GM23338 (cell line): Measurements from ENCODE around the gene ASAP2. TPM values are rescaled to one million over a fixed set of nuclear protein-coding genes. Genes with fewer than 3 reads are reported as not detected.

Experiments used
- ATAC-seq: fragments of 200-7000 bp; cut with Tn5 transposase; 3 replicates; pipeline ENCODE4 v1.9.1; 2020
- DNase-seq: peaks from one replicate; pipeline ENCODE4 v3.0.0-alpha.2; 2015; ENCODE audit warnings: low spot score
- H2AFZ ChIP-seq: fragments of 200-600 bp; sonication (generic); 2 replicates; pipeline ENCODE4 v1.8.0; 2016; ENCODE audit warnings: antibody characterized with exemption, mild to moderate bottlenecking, moderate library complexity
- H3F3A ChIP-seq: fragments of 200-600 bp; sonication (generic); replicated peaks from 2 replicates; pipeline ENCODE4 v1.8.0; 2017; ENCODE audit warnings: antibody characterized with exemption, mixed run types, low read depth
- H3K27ac ChIP-seq: fragments of 200-600 bp; sonication (generic); 2 replicates; pipeline ENCODE4 v1.6.1; 2016; ENCODE audit warnings: low read depth
- H3K27me3 ChIP-seq: fragments of 200-600 bp; sonication (generic); 2 replicates; pipeline ENCODE4 v1.8.0; 2016; ENCODE audit warnings: mild to moderate bottlenecking, mixed run types, moderate library complexity; ENCODE audit not compliant: insufficient read depth
- H3K36me3 ChIP-seq: fragments of 200-600 bp; sonication (generic); 2 replicates; pipeline ENCODE4 v1.8.0; 2016; ENCODE audit warnings: mild to moderate bottlenecking; ENCODE audit not compliant: insufficient read depth
- H3K4me1 ChIP-seq: fragments of 200-600 bp; sonication (generic); 2 replicates; pipeline ENCODE4 v1.8.0; 2016; ENCODE audit warnings: mild to moderate bottlenecking, moderate library complexity; ENCODE audit not compliant: insufficient read depth
- H3K4me2 ChIP-seq: fragments of 200-600 bp; sonication (generic); 2 replicates; pipeline ENCODE4 v1.7.1; 2017; ENCODE audit warnings: mixed run types
- H3K4me3 ChIP-seq: fragments of 200-600 bp; sonication (generic); 2 replicates; pipeline ENCODE4 v1.6.1; 2016; ENCODE audit warnings: mixed run types
- H3K79me2 ChIP-seq: fragments of 200-600 bp; sonication (generic); replicated peaks from 2 replicates; pipeline ENCODE4 v1.8.0; 2017; ENCODE audit warnings: mild to moderate bottlenecking; ENCODE audit not compliant: insufficient read depth
- H3K9me2 ChIP-seq: fragments of 200-600 bp; sonication (generic); 2 replicates; pipeline ENCODE4 v1.8.0; 2017; ENCODE audit not compliant: insufficient read depth
- H4K20me1 ChIP-seq: fragments of 200-600 bp; sonication (generic); replicated peaks from 2 replicates; pipeline ENCODE4 v1.8.0; 2017; ENCODE audit warnings: mild to moderate bottlenecking; ENCODE audit not compliant: insufficient read depth
- H3K27ac Mint-ChIP-seq: 2 replicates; pipeline ENCODE4 v1.8.0; 2020; ENCODE audit warnings: inconsistent platforms, mild to moderate bottlenecking, moderate library complexity, mixed read lengths
- H3K27me3 Mint-ChIP-seq: 3 replicates; pipeline ENCODE4 v1.8.0; 2022; ENCODE audit warnings: low read depth, mild to moderate bottlenecking, moderate library complexity, mixed read lengths, inconsistent platforms; ENCODE audit not compliant: insufficient read depth, poor library complexity
- H3K36me3 Mint-ChIP-seq: 3 replicates; pipeline ENCODE4 v1.8.0; 2021; ENCODE audit warnings: low read depth, mild to moderate bottlenecking, inconsistent platforms, moderate library complexity, mixed read lengths
- H3K4me1 Mint-ChIP-seq: 3 replicates; pipeline ENCODE4 v1.8.0; 2020; ENCODE audit warnings: mild to moderate bottlenecking, inconsistent platforms, mixed read lengths
- H3K4me3 Mint-ChIP-seq: 3 replicates; pipeline ENCODE4 v1.8.0; 2021; ENCODE audit warnings: moderate library complexity, mild to moderate bottlenecking, inconsistent platforms, mixed read lengths
- H3K9me3 Mint-ChIP-seq: 3 replicates; pipeline ENCODE4 v1.8.0; 2020; ENCODE audit warnings: moderate library complexity, mild to moderate bottlenecking, inconsistent platforms, mixed read lengths
- EZH2 ChIP-seq: fragments of 200-600 bp; sonication (generic); IDR thresholded peaks from one replicate; pipeline ENCODE4 v1.8.0; 2017; ENCODE audit warnings: antibody characterized with exemption, mild to moderate bottlenecking, low read depth; ENCODE audit not compliant: unreplicated experiment
- NANOG ChIP-seq: IDR thresholded peaks from 2 replicates; pipeline ENCODE4 v1.6.1; 2016; ENCODE audit warnings: antibody characterized with exemption, borderline replicate concordance
- POLR2AphosphoS5 ChIP-seq: IDR thresholded peaks from 2 replicates; pipeline ENCODE4 v1.6.1; 2016; ENCODE audit warnings: antibody characterized with exemption, low read depth
- ZNF114 ChIP-seq: fragments of 250-450 bp; sonication (Bioruptor Pico); IDR thresholded peaks from 2 replicates; pipeline ENCODE4 v1.5.0; 2020; ENCODE audit warnings: mild to moderate bottlenecking, moderate library complexity
- polyA plus RNA-seq: library from polyadenylated mRNA; unstranded; fragments of >200 nt; fragmentation: Nextera tagmentation; extraction: Ambion mirVana; gene quantifications from 2 replicates; pipeline ENCODE4 v1.2.1, GENCODE V29; 2016
- total RNA-seq: library from RNA; depleted of rRNA; stranded (reverse); fragments of >200 nt; shearing (Covaris generic); gene quantifications from 2 replicates; pipeline ENCODE4 v1.2.3, GENCODE V29; 2014
- TF ChIP-seq, protein P1 (sequence below): IDR thresholded peaks from 2 replicates; pipeline ENCODE4 v1.6.1; 2016; ENCODE audit warnings: antibody characterized with exemption
- TF ChIP-seq, protein P2 (sequence below): IDR thresholded peaks from one replicate; pipeline ENCODE4 v1.6.1; 2018; ENCODE audit warnings: antibody characterized with exemption; ENCODE audit not compliant: unreplicated experiment

The ASAP2 gene
- total and polyA plus RNA-seq, 2 experiments from 2014 or later = 2.6 to 15.6 TPM

DNA sequence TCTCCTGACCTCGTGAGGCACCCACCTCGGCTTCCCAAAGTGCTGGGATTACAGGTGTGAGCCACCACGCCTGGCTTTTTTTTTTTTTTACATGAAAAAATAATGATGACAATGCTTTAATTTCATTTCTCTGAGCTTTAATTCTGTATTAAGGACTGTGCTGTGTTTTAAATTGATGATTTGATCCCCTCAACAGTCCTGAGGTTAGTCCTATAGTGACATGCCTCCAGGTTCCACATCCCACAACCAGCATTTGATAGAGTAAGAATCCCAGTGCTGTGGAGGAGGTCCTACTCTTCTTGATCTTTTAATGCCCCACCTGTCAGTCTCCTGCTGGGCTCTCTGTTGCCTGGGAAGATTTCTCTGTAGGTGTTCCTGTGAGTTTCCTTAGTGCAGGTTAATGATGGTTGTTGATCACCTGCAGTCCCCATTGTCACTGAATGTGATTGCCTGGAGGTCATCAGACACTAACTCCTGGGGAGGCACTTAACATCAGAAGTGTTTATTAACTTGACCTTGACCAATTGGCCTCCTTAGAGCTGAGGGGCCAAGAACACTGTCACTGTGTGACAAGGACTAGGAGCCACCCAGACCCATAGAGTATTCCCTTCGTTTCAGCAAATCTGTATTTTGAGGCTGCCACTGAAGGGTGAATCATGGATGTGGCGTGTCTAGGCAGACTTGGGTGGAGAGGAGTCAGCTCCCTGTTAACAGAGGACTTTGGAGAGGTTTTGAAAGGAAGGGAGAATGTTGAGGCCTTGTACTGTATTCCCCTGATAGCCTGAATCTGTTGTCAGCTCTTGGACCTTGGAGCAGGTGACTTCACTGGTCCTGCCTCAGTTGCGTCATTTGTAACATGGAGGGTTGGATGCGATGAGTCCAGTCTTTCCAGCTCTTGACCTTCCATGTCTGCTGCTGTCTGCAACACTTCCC, 11.5 kb downstream of the ASAP2 start:
- H3K27me3 Mint-ChIP-seq = peaks cover 6% of the 10 kb centered on the region
- peaks cover 29% of the 10 kb centered on the region for H3K4me1 Mint-ChIP-seq
- peaks cover 8% of the 10 kb centered on the region for H3K27me3 ChIP-seq
- H3K4me1 ChIP-seq = peaks cover 18% of the 10 kb centered on the region
- 0 out of 2 replicates have a peak overlapping the region, but pooled peaks have one; percentile 48 for H3K4me2 ChIP-seq
- peak; percentile 78 for ATAC-seq
- H3K27ac ChIP-seq = no peak overlapping the region
- H3F3A ChIP-seq = no peaks in the 10 kb centered on the region
- H3K4me3 ChIP-seq = no peak overlapping the region
- no peak overlapping the region for H3K4me3 Mint-ChIP-seq
- H3K36me3 ChIP-seq = no peaks in the 10 kb centered on the region
- H3K9me3 Mint-ChIP-seq = no peaks in the 10 kb centered on the region
- peak; percentile 39; the same call in 1 of the 2 replicates for TF ChIP-seq NANOG
- TF ChIP-seq ZNF114 = no peak
- H4K20me1 ChIP-seq = peaks cover 51% of the 10 kb centered on the region
- no peak overlapping the region for H3K27ac Mint-ChIP-seq
- H3K79me2 ChIP-seq = peaks cover 71% of the 10 kb centered on the region
- peaks cover 8% of the 10 kb centered on the region for H3K36me3 Mint-ChIP-seq
- peak; percentile 51 for DNase-seq
- no peaks in the 10 kb centered on the region for H3K9me2 ChIP-seq
- no peak overlapping the region for H2AFZ ChIP-seq

DNA sequence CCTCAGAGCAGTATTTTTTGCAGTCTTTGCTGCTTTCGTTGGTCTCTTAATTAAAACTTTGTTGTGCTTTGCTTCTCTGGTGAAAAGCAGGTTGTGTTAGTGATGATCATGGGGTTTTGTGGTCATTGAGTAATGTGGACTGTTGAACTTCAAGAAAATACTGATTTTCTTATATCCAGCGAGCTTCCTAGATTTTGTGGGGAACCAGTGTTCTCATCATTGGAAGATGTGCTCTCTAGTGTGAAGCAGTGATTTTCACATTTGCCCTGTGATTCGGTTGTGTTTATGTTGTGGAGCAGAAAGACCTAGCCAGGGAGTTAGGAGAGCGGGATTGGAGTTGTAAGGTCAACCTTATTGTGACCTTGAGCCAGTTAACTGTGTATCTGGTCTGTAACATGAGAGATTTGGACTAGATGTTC, 12.4 kb downstream of the ASAP2 start:
- peaks cover 48% of the 10 kb centered on the region for H4K20me1 ChIP-seq
- no peak overlapping the region for H3K27ac Mint-ChIP-seq

More for the DNA sequence above, 12.4 kb downstream of the ASAP2 start:
- no peaks in the 10 kb centered on the region for H3F3A ChIP-seq
- Mint-ChIP-seq H3K4me3 (no peak overlapping the region), H3K27me3 (peaks cover 6% of the 10 kb centered on the region), H3K4me1 (peaks cover 26% of the 10 kb centered on the region), H3K9me3 (no peaks in the 10 kb centered on the region), H3K36me3 (peaks cover 8% of the 10 kb centered on the region; the same call in 2 of the 3 replicates)
- no peaks in the 10 kb centered on the region for H3K36me3 ChIP-seq
- DNase-seq (no peak), ATAC-seq (no peak)
- TF ChIP-seq EZH2 (no peak), POLR2AphosphoS5 (no peak)
- TF ChIP-seq, protein P1, sequence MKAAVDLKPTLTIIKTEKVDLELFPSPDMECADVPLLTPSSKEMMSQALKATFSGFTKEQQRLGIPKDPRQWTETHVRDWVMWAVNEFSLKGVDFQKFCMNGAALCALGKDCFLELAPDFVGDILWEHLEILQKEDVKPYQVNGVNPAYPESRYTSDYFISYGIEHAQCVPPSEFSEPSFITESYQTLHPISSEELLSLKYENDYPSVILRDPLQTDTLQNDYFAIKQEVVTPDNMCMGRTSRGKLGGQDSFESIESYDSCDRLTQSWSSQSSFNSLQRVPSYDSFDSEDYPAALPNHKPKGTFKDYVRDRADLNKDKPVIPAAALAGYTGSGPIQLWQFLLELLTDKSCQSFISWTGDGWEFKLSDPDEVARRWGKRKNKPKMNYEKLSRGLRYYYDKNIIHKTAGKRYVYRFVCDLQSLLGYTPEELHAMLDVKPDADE = no peak
- TF ChIP-seq, protein P2, sequence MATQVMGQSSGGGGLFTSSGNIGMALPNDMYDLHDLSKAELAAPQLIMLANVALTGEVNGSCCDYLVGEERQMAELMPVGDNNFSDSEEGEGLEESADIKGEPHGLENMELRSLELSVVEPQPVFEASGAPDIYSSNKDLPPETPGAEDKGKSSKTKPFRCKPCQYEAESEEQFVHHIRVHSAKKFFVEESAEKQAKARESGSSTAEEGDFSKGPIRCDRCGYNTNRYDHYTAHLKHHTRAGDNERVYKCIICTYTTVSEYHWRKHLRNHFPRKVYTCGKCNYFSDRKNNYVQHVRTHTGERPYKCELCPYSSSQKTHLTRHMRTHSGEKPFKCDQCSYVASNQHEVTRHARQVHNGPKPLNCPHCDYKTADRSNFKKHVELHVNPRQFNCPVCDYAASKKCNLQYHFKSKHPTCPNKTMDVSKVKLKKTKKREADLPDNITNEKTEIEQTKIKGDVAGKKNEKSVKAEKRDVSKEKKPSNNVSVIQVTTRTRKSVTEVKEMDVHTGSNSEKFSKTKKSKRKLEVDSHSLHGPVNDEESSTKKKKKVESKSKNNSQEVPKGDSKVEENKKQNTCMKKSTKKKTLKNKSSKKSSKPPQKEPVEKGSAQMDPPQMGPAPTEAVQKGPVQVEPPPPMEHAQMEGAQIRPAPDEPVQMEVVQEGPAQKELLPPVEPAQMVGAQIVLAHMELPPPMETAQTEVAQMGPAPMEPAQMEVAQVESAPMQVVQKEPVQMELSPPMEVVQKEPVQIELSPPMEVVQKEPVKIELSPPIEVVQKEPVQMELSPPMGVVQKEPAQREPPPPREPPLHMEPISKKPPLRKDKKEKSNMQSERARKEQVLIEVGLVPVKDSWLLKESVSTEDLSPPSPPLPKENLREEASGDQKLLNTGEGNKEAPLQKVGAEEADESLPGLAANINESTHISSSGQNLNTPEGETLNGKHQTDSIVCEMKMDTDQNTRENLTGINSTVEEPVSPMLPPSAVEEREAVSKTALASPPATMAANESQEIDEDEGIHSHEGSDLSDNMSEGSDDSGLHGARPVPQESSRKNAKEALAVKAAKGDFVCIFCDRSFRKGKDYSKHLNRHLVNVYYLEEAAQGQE = no peak
- peaks cover 77% of the 10 kb centered on the region for H3K79me2 ChIP-seq
- H3K27me3 ChIP-seq = peaks cover 8% of the 10 kb centered on the region
- no peak overlapping the region for H3K27ac ChIP-seq
- H3K4me2 ChIP-seq = no peak overlapping the region
- no peaks in the 10 kb centered on the region for H3K9me2 ChIP-seq
- H3K4me1 ChIP-seq = peaks cover 18% of the 10 kb centered on the region
- H3K4me3 ChIP-seq = no peak overlapping the region
- H2AFZ ChIP-seq = no peak overlapping the region
